Neural progenitor cell (in vitro differentiated cells): ENCODE results near the gene CYSLTR2. TPM values are rescaled to one million over a fixed set of nuclear protein-coding genes. Genes with fewer than 3 reads are reported as not detected.
A peak's percentile ranks its signal among the peaks of the same experiment; 100 is the strongest.

Experiments used
- DNase-seq: peaks from one replicate; pipeline ENCODE4 v3.0.0-alpha.2; 2016; ENCODE audit warnings: low spot score
- H2AFZ ChIP-seq: fragments of 200-600 bp; sonication (generic); replicated peaks from 2 replicates; pipeline ENCODE4 v1.6.1; 2016; ENCODE audit warnings: antibody characterized with exemption
- H3F3A ChIP-seq: fragments of 200-600 bp; sonication (generic); 2 replicates; pipeline ENCODE4 v1.6.1; 2016; ENCODE audit warnings: antibody characterized with exemption, low read depth
- H3K27ac ChIP-seq: fragments of 200-600 bp; sonication (generic); 2 replicates; pipeline ENCODE4 v1.5.1; 2016; ENCODE audit warnings: mild to moderate bottlenecking
- H3K27me3 ChIP-seq: fragments of 200-600 bp; sonication (generic); 2 replicates; pipeline ENCODE4 v1.6.1; 2016; ENCODE audit warnings: mild to moderate bottlenecking, moderate library complexity
- H3K36me3 ChIP-seq: fragments of 200-600 bp; sonication (generic); 2 replicates; pipeline ENCODE4 v1.5.1; 2016
- H3K4me1 ChIP-seq: fragments of 200-600 bp; sonication (generic); 2 replicates; pipeline ENCODE4 v1.6.1; 2016; ENCODE audit warnings: mixed run types
- H3K4me2 ChIP-seq: fragments of 200-600 bp; sonication (generic); 2 replicates; pipeline ENCODE4 v1.6.1; 2016
- H3K4me3 ChIP-seq: fragments of 200-600 bp; sonication (generic); 2 replicates; pipeline ENCODE4 v1.5.1; 2016
- H3K79me2 ChIP-seq: fragments of 200-600 bp; sonication (generic); 2 replicates; pipeline ENCODE4 v1.6.1; 2016; ENCODE audit warnings: low read depth
- H3K9ac ChIP-seq: fragments of 200-600 bp; sonication (generic); 2 replicates; pipeline ENCODE4 v1.6.1; 2016
- H3K9me3 ChIP-seq: fragments of 200-600 bp; sonication (generic); 2 replicates; pipeline ENCODE4 v1.5.1; 2016; ENCODE audit warnings: low read depth
- H4K20me1 ChIP-seq: fragments of 200-600 bp; sonication (generic); 2 replicates; pipeline ENCODE4 v1.6.1; 2016; ENCODE audit warnings: low read depth
- H3K27ac Mint-ChIP-seq: 3 replicates; pipeline ENCODE4 v1.8.0; 2021; ENCODE audit warnings: mixed read lengths
- H3K27me3 Mint-ChIP-seq: 2 replicates; pipeline ENCODE4 v1.8.0; 2022; ENCODE audit warnings: low read depth, mild to moderate bottlenecking, inconsistent platforms, moderate library complexity, mixed read lengths; ENCODE audit not compliant: insufficient read depth
- H3K36me3 Mint-ChIP-seq: 3 replicates; pipeline ENCODE4 v1.8.0; 2021; ENCODE audit warnings: mixed read lengths
- H3K4me1 Mint-ChIP-seq: 3 replicates; pipeline ENCODE4 v1.8.0; 2021; ENCODE audit warnings: mixed read lengths
- H3K4me3 Mint-ChIP-seq: 3 replicates; pipeline ENCODE4 v1.8.0; 2021; ENCODE audit warnings: mild to moderate bottlenecking, moderate library complexity, mixed read lengths
- H3K9me3 Mint-ChIP-seq: 3 replicates; pipeline ENCODE4 v1.8.0; 2020; ENCODE audit warnings: mixed read lengths
- EZH2 ChIP-seq: fragments of 200-600 bp; sonication (generic); IDR thresholded peaks from 2 replicates; pipeline ENCODE4 v1.6.1; 2017; ENCODE audit warnings: antibody characterized with exemption, mild to moderate bottlenecking, moderate library complexity
- EZH2phosphoT487 ChIP-seq: fragments of 200-600 bp; sonication (generic); IDR thresholded peaks from 2 replicates; pipeline ENCODE4 v1.6.1; 2017; ENCODE audit warnings: antibody characterized with exemption
- total RNA-seq: library from RNA; depleted of rRNA; stranded (reverse); fragments of >200 nt; gene quantifications from 2 replicates; pipeline ENCODE4 v1.2.3, GENCODE V29; 2015; ENCODE audit warnings: low replicate concordance
- TF ChIP-seq, protein P1 (sequence below): fragments of 200-600 bp; sonication (generic); IDR thresholded peaks from 2 replicates; pipeline ENCODE4 v1.5.1; 2017; ENCODE audit warnings: antibody characterized with exemption, mild to moderate bottlenecking

The CYSLTR2 gene
- total RNA-seq, 1 donor from 2014 or later, result not detected

DNA sequence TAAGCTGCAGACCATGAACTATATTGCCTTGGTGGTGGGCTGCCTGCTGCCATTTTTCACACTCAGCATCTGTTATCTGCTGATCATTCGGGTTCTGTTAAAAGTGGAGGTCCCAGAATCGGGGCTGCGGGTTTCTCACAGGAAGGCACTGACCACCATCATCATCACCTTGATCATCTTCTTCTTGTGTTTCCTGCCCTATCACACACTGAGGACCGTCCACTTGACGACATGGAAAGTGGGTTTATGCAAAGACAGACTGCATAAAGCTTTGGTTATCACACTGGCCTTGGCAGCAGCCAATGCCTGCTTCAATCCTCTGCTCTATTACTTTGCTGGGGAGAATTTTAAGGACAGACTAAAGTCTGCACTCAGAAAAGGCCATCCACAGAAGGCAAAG lies 53.7 kb downstream of the CYSLTR2 start:
- H3K4me2 ChIP-seq, result no peak overlapping the region
- peaks cover 13% of the 10 kb centered on the region for H3K9me3 Mint-ChIP-seq
- peaks cover 3% of the 10 kb centered on the region for H3K4me1 Mint-ChIP-seq
- no peaks in the 10 kb centered on the region for H3K9me3 ChIP-seq
- no peak overlapping the region for H3K4me3 ChIP-seq
- H3K27ac ChIP-seq, result no peak overlapping the region
- no peaks in the 10 kb centered on the region for H4K20me1 ChIP-seq
- TF ChIP-seq EZH2phosphoT487 (no peak), EZH2 (no peak)
- TF ChIP-seq, protein P1, sequence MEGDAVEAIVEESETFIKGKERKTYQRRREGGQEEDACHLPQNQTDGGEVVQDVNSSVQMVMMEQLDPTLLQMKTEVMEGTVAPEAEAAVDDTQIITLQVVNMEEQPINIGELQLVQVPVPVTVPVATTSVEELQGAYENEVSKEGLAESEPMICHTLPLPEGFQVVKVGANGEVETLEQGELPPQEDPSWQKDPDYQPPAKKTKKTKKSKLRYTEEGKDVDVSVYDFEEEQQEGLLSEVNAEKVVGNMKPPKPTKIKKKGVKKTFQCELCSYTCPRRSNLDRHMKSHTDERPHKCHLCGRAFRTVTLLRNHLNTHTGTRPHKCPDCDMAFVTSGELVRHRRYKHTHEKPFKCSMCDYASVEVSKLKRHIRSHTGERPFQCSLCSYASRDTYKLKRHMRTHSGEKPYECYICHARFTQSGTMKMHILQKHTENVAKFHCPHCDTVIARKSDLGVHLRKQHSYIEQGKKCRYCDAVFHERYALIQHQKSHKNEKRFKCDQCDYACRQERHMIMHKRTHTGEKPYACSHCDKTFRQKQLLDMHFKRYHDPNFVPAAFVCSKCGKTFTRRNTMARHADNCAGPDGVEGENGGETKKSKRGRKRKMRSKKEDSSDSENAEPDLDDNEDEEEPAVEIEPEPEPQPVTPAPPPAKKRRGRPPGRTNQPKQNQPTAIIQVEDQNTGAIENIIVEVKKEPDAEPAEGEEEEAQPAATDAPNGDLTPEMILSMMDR, result no peak
- DNase-seq, result no peak
- H3K79me2 ChIP-seq, result no peaks in the 10 kb centered on the region
- no peaks in the 10 kb centered on the region for H3K36me3 Mint-ChIP-seq
- no peaks in the 10 kb centered on the region for H3F3A ChIP-seq
- H3K4me3 Mint-ChIP-seq, result no peak overlapping the region
- H2AFZ ChIP-seq, result no peak overlapping the region
- H3K9ac ChIP-seq, result no peak overlapping the region
- H3K36me3 ChIP-seq, result no peaks in the 10 kb centered on the region
- peaks cover 13% of the 10 kb centered on the region for H3K27me3 ChIP-seq
- no peak overlapping the region for H3K27ac Mint-ChIP-seq
- H3K4me1 ChIP-seq, result no peaks in the 10 kb centered on the region
- H3K27me3 Mint-ChIP-seq, result no peaks in the 10 kb centered on the region

DNA sequence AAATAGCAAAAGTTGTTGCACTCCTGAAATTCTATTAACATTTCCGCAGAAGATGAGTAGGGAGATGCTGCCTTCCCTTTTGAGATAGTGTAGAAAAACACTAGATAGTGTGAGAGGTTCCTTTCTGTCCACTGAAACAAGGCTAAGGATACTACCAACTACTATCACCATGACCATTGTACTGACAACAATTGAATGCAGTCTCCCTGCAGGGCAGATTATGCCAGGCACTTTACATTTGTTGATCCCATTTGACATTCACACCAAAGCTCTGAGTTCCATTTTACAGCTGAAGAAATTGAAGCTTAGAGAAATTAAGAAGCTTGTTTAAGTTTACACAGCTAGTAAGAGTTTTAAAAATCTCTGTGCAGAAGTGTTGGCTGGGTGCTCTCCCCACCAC lies 55.0 kb downstream of the CYSLTR2 start:
- H3K9me3 ChIP-seq, result no peaks in the 10 kb centered on the region
- no peak overlapping the region for H3K4me3 ChIP-seq
- H3K27ac ChIP-seq, result no peak overlapping the region
- TF ChIP-seq, protein P1, result no peak
- no peak for TF ChIP-seq EZH2
- peak; percentile 52 for TF ChIP-seq EZH2phosphoT487
- no peaks in the 10 kb centered on the region for H3K4me1 ChIP-seq
- peak; percentile 33 for DNase-seq
- Mint-ChIP-seq H3K9me3 (peaks cover 15% of the 10 kb centered on the region), H3K4me3 (no peak overlapping the region), H3K27me3 (no peaks in the 10 kb centered on the region), H3K36me3 (no peaks in the 10 kb centered on the region), H3K27ac (no peak overlapping the region), H3K4me1 (peaks cover 3% of the 10 kb centered on the region)
- H3F3A ChIP-seq, result no peaks in the 10 kb centered on the region
- H3K4me2 ChIP-seq, result no peak overlapping the region
- no peaks in the 10 kb centered on the region for H4K20me1 ChIP-seq
- no peaks in the 10 kb centered on the region for H3K79me2 ChIP-seq
- H3K9ac ChIP-seq, result no peak overlapping the region
- no peak overlapping the region for H2AFZ ChIP-seq
- no peaks in the 10 kb centered on the region for H3K36me3 ChIP-seq
- peaks cover 13% of the 10 kb centered on the region for H3K27me3 ChIP-seq

DNA sequence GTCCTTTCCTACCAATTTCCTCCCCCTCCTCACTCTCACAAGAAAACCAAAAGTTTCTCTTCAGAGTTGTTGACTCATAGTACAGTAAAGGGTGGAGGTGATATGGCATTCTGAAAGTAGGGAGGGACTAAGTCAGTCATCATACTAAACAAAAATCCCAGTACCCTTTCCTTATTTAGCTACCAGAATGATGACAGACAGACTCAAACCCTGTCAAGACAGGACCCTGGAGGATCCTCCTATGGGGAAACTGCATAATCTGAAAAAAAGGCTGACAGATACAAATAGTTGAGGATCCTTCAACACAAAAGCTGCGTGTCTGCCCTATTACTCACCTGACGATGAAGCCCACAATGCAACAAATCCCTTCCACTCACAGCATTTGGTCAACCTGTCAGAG lies 55.5 kb downstream of the CYSLTR2 start:
- no peak for DNase-seq
- TF ChIP-seq EZH2phosphoT487, result no peak
- TF ChIP-seq, protein P1, result no peak
- no peak for TF ChIP-seq EZH2

More for the DNA sequence above, 55.5 kb downstream of the CYSLTR2 start:
- Mint-ChIP-seq H3K27me3 (no peaks in the 10 kb centered on the region), H3K36me3 (no peaks in the 10 kb centered on the region), H3K4me1 (peaks cover 3% of the 10 kb centered on the region), H3K4me3 (no peak overlapping the region), H3K9me3 (peaks cover 18% of the 10 kb centered on the region), H3K27ac (no peak overlapping the region)
- Histone ChIP-seq H4K20me1 (no peaks in the 10 kb centered on the region), H3K79me2 (no peaks in the 10 kb centered on the region), H2AFZ (no peak overlapping the region), H3K27me3 (peaks cover 13% of the 10 kb centered on the region), H3K9me3 (peaks cover under 1% of the 10 kb centered on the region), H3K4me2 (no peak overlapping the region), H3K36me3 (no peaks in the 10 kb centered on the region), H3K9ac (no peak overlapping the region), H3K27ac (no peak overlapping the region), H3K4me3 (no peak overlapping the region), H3F3A (no peaks in the 10 kb centered on the region), H3K4me1 (no peaks in the 10 kb centered on the region)
